Hepatocyte (in vitro differentiated cells): ENCODE data around the gene M6PR. TPM values are rescaled to one million over a fixed set of nuclear protein-coding genes. Genes with fewer than 3 reads are reported as not detected.

ENCODE experiments used
- DNase-seq: peaks from one replicate; pipeline ENCODE4 v3.0.0-alpha.2; 2016; ENCODE audit warnings: low spot score
- H2AFZ ChIP-seq: fragments of 200-600 bp; sonication (generic); 2 replicates; pipeline ENCODE4 v1.6.0; 2016; ENCODE audit warnings: antibody characterized with exemption, mild to moderate bottlenecking
- H3K27ac ChIP-seq: fragments of 200-600 bp; sonication (generic); 2 replicates; pipeline ENCODE4 v1.5.1; 2016; ENCODE audit warnings: mild to moderate bottlenecking
- H3K27me3 ChIP-seq: fragments of 200-600 bp; sonication (generic); 2 replicates; pipeline ENCODE4 v1.6.1; 2016
- H3K36me3 ChIP-seq: fragments of 200-600 bp; sonication (generic); replicated peaks from 2 replicates; pipeline ENCODE4 v1.5.1; 2016; ENCODE audit warnings: low read depth; ENCODE audit not compliant: insufficient read depth
- H3K4me1 ChIP-seq: fragments of 200-600 bp; sonication (generic); 2 replicates; pipeline ENCODE4 v1.5.1; 2016; ENCODE audit warnings: mild to moderate bottlenecking, moderate library complexity; ENCODE audit not compliant: insufficient read depth
- H3K4me2 ChIP-seq: fragments of 200-600 bp; sonication (generic); 2 replicates; pipeline ENCODE4 v1.6.0; 2016
- H3K4me3 ChIP-seq: fragments of 200-600 bp; sonication (generic); 2 replicates; pipeline ENCODE4 v1.5.1; 2016; ENCODE audit warnings: mild to moderate bottlenecking
- H3K79me2 ChIP-seq: fragments of 200-600 bp; sonication (generic); 2 replicates; pipeline ENCODE4 v1.6.0; 2017; ENCODE audit warnings: mild to moderate bottlenecking
- H3K9me2 ChIP-seq: fragments of 200-600 bp; sonication (generic); replicated peaks from 2 replicates; pipeline ENCODE4 v1.6.0; 2017; ENCODE audit warnings: mild to moderate bottlenecking; ENCODE audit not compliant: insufficient read depth
- H3K9me3 ChIP-seq: fragments of 200-600 bp; sonication (generic); 2 replicates; pipeline ENCODE4 v1.5.1; 2016; ENCODE audit warnings: low read depth, mild to moderate bottlenecking
- H4K20me1 ChIP-seq: fragments of 200-600 bp; sonication (generic); 2 replicates; pipeline ENCODE4 v1.6.0; 2016; ENCODE audit warnings: mild to moderate bottlenecking; ENCODE audit not compliant: insufficient read depth, poor library complexity, severe bottlenecking
- EZH2 ChIP-seq: fragments of 200-600 bp; sonication (generic); IDR thresholded peaks from 2 replicates; pipeline ENCODE4 v1.6.1; 2016; ENCODE audit warnings: antibody characterized with exemption, mild to moderate bottlenecking, borderline replicate concordance
- EZH2phosphoT487 ChIP-seq: fragments of 200-600 bp; sonication (generic); IDR thresholded peaks from one replicate; pipeline ENCODE4 v1.6.1; 2018; ENCODE audit warnings: antibody characterized with exemption, mild to moderate bottlenecking, low read depth, moderate library complexity; ENCODE audit not compliant: unreplicated experiment, severe bottlenecking
- WGBS: methylation state at CpG from one replicate; pipeline ENCODE4 v1.1.6; 2016; ENCODE audit warnings: low lambda C conversion rate; ENCODE audit errors: missing lambda C conversion rate; 5-methylcytosine and 5-hydroxymethylcytosine counted together
- polyA plus RNA-seq: library from polyadenylated mRNA; unstranded; fragments of >200 nt; fragmentation: Nextera tagmentation; extraction: Ambion mirVana; gene quantifications from 2 replicates; pipeline ENCODE4 v1.2.1, GENCODE V29; 2016
- total RNA-seq: library from RNA; depleted of rRNA; stranded (reverse); fragments of >200 nt; gene quantifications from 2 replicates; pipeline ENCODE4 v1.2.3, GENCODE V29; 2014
- TF ChIP-seq, protein P1 (sequence below): fragments of 200-600 bp; sonication (generic); IDR thresholded peaks from 2 replicates; pipeline ENCODE4 v1.5.1; 2016; ENCODE audit warnings: antibody characterized with exemption, mild to moderate bottlenecking; ENCODE audit not compliant: poor library complexity

M6PR gene
- total and polyA plus RNA-seq, 2 experiments from 2014 or later = 137 to 150 TPM

DNA sequence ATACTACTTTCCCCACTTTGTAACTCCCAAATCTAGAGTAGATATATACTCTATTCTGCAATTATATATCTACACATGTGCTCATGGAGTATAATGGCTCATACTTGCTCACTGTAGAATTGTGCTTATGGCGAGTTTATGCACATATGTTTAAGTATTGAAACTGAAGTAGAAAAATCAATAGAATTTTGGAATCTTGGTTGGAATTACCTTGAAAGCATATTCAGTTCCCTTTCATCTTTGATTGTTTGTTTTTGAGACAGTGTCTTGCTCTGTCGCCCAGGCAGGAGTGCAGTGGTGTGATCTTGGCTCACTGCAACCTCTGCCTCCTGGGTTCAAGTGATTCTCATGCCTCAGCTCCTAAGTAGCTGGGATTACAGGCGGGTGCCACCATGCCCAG is 44.4 kb upstream of the M6PR start:
- TF ChIP-seq, protein P1, sequence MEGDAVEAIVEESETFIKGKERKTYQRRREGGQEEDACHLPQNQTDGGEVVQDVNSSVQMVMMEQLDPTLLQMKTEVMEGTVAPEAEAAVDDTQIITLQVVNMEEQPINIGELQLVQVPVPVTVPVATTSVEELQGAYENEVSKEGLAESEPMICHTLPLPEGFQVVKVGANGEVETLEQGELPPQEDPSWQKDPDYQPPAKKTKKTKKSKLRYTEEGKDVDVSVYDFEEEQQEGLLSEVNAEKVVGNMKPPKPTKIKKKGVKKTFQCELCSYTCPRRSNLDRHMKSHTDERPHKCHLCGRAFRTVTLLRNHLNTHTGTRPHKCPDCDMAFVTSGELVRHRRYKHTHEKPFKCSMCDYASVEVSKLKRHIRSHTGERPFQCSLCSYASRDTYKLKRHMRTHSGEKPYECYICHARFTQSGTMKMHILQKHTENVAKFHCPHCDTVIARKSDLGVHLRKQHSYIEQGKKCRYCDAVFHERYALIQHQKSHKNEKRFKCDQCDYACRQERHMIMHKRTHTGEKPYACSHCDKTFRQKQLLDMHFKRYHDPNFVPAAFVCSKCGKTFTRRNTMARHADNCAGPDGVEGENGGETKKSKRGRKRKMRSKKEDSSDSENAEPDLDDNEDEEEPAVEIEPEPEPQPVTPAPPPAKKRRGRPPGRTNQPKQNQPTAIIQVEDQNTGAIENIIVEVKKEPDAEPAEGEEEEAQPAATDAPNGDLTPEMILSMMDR = no peak
- no peak for TF ChIP-seq EZH2phosphoT487
- no peak for TF ChIP-seq EZH2
- no peak for DNase-seq
- Histone ChIP-seq H3K4me3 (no peak overlapping the region), H3K9me2 (no peaks in the 10 kb centered on the region), H3K4me1 (no peaks in the 10 kb centered on the region), H3K27me3 (no peaks in the 10 kb centered on the region), H4K20me1 (no peaks in the 10 kb centered on the region), H3K36me3 (no peaks in the 10 kb centered on the region), H3K79me2 (no peaks in the 10 kb centered on the region), H2AFZ (no peak overlapping the region), H3K9me3 (no peaks in the 10 kb centered on the region), H3K4me2 (no peak overlapping the region), H3K27ac (no peak overlapping the region)
- WGBS = 86% methylated on average over 3 of the region's 3 CpGs

DNA sequence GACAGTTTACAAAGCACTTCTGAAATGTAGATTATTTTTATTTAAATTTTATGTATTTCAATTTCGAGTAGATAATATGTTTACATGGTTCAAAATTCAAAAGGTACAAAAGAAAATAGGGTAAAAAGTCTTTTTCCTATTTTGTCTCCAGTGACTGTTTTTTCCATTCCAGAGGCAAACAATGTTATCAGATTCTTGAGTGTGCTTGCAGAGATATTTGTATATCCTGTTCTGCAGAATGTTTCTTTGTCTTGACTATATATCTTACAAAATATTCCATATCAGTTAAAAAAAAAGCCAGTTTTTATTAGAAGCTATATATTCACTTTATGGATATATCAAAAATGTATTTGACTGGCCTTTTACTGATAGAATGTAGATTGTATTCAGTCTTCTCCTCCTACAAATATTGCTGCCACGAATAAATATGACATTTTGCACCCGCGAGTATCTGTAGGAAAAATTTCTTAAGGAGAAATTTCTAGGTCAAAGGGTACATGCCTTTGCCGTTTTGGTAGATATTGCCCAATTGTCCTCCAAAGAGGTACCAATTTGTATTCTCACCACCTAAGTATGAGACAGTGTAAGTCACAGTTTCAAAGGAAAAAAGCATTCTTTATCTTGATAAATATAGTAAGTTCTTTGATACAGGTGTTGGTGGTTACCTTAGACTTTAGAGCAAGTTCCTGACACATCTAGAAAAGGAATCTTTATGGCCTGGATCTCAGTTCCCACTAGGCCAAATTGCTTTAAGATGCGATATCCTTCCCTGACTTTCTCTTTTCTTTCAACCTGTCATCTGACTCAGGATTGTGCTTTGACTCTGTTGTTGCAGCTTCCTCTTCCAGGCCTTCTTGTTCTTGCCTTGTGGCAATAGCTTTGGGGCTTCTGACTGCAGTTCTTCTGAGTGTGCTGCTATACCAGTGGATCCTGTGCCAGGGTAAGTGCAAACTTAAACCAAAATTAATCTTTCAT is 42.2 kb upstream of the M6PR start:
- DNase-seq = no peak
- TF ChIP-seq EZH2 = no peak
- no peak for TF ChIP-seq EZH2phosphoT487
- TF ChIP-seq, protein P1 = no peak
- Histone ChIP-seq H3K4me1 (no peaks in the 10 kb centered on the region), H3K9me3 (no peaks in the 10 kb centered on the region), H3K4me3 (no peak overlapping the region), H4K20me1 (no peaks in the 10 kb centered on the region), H2AFZ (no peak overlapping the region), H3K36me3 (no peaks in the 10 kb centered on the region), H3K27ac (no peak overlapping the region), H3K4me2 (no peak overlapping the region), H3K9me2 (no peaks in the 10 kb centered on the region), H3K27me3 (no peaks in the 10 kb centered on the region), H3K79me2 (no peaks in the 10 kb centered on the region)
- 73% methylated on average over 6 of the region's 6 CpGs for WGBS

DNA sequence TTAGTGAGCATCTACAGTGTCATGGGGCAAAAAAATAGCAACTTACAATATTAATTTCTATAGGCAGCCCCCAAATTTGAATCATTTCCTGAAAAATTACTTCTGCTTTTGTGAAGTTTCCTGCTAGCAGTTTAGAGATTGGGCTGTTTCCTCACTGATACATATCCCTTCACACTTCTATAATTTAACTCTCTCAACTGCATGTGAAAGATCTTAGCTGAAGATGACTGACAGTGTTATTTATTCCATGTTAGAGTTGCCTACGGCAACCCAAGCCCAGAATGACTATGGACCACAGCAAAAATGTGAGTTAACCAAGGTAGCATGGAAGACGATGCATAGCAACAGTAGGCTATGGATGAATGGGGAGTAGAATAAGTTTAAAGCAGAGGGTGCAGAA is 40.0 kb upstream of the M6PR start, which contains the start of gene KLRG1:
KLRG1 (plus strand) TSS at position 134 of the 400 bp plus-strand sequence; CDS start at position 224, 90 bp downstream.
- H3K27me3 ChIP-seq = no peaks in the 10 kb centered on the region
- no peak for DNase-seq
- H2AFZ ChIP-seq = no peak within 1 kb of the TSS
- H3K36me3 ChIP-seq = no peaks in the 10 kb centered on the region
- H3K4me2 ChIP-seq = no peak within 1 kb of the TSS
- H3K27ac ChIP-seq = no peak within 1 kb of the TSS
- H3K4me3 ChIP-seq = no peak within 1 kb of the TSS
- no peaks in the 10 kb centered on the region for H3K79me2 ChIP-seq
- H4K20me1 ChIP-seq = no peaks in the 10 kb centered on the region
- H3K4me1 ChIP-seq = no peaks in the 10 kb centered on the region
- WGBS = 91% methylated on average over 2 of the region's 2 CpGs
- TF ChIP-seq EZH2phosphoT487 = no peak
- TF ChIP-seq, protein P1 = no peak
- TF ChIP-seq EZH2 = no peak
- no peaks in the 10 kb centered on the region for H3K9me2 ChIP-seq
- H3K9me3 ChIP-seq = no peaks in the 10 kb centered on the region
